ENCODE data around the gene TRAPPC2B.

GRCh38 chr19:57351867-57352266, 11.5 kb upstream of the TRAPPC2B start:
- TF ChIP-seq, protein P1, sequence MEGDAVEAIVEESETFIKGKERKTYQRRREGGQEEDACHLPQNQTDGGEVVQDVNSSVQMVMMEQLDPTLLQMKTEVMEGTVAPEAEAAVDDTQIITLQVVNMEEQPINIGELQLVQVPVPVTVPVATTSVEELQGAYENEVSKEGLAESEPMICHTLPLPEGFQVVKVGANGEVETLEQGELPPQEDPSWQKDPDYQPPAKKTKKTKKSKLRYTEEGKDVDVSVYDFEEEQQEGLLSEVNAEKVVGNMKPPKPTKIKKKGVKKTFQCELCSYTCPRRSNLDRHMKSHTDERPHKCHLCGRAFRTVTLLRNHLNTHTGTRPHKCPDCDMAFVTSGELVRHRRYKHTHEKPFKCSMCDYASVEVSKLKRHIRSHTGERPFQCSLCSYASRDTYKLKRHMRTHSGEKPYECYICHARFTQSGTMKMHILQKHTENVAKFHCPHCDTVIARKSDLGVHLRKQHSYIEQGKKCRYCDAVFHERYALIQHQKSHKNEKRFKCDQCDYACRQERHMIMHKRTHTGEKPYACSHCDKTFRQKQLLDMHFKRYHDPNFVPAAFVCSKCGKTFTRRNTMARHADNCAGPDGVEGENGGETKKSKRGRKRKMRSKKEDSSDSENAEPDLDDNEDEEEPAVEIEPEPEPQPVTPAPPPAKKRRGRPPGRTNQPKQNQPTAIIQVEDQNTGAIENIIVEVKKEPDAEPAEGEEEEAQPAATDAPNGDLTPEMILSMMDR (IDR thresholded peaks at IDR 0.05) = no peak
- TF ChIP-seq POLR2A (IDR thresholded peaks at IDR 0.05) (no peak), EP300 (IDR thresholded peaks at IDR 0.05) (no peak)

Measured in tibial nerve (tissue), 4 donors.